T1000 (cell line): Measurements from ENCODE around the gene TTC24.
"Not testable (repeated sequence)": the region's sequence is repeated elsewhere in the genome, so short reads cannot be mapped to it uniquely, and the experiment has no call there.

Experiments used
- DNase-seq: peaks from one replicate; lab custom pipeline; 2025; ENCODE audit warnings: mixed read lengths; lab: John Stamatoyannopoulos, UW

The TTC24 gene

GRCh38 chr1:156587927-156588326 is 8.4 kb downstream of the TTC24 start:
- DNase-seq, result not testable (repeated sequence)

DNA sequence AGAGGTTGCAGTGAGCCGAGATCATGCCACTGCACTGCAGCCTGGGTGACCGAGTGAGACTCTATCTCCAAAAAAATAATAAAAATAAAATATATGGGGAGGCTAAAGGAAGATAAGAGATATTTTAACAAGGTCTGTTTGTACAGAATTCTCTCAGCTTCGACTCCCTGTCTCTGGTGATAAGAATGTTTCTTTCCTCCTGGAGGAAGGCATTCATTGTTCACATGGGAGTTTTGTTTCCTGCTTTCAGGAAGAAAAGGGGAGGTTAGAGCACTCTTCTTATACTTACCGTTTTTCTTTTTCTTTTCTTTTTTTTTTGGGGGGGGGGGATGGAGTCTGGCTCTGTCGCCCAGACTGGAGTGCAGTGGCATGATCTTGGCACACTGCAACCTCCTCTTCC is 10.0 kb downstream of the TTC24 start:
- no peak for DNase-seq

DNA sequence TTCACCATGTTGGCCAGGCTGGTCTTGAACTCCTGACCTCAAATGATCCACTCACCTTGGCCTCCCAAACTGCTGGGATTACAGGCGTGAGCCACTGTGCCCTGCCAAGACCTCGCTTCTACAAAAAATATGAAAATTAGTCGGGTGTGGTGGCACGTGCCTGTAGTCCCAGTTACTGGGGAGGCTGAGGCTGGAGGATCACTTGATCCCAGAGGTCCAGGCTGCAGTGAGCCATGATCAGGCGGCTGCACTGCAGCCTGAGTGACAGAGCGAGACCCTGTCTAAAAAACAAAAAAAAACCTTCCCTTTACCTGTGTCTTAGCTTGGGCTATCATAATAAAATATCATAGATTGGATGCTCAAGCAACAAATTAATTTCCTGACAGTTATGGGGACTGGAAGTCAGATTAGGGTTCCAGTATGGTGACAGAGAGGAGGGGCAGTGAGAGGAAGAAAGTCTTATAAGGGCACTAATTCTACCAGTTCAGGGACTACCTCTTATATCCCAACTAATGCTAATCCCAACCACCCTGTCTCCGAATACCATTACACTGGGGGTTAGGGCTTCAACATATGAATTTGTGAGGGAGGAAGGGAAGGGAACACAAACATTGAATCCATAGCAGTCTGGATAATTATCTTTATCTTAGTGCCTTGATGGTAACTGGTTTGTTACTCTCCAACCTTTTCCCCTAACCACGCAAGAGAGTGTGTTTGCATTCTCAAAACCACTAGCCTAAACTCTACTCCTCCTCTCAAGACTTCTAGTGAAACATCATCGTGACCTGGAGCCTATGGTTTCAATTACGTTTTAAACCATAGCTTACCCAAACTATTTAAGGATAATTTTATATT is 11.0 kb downstream of the TTC24 start:
- no peak for DNase-seq

DNA sequence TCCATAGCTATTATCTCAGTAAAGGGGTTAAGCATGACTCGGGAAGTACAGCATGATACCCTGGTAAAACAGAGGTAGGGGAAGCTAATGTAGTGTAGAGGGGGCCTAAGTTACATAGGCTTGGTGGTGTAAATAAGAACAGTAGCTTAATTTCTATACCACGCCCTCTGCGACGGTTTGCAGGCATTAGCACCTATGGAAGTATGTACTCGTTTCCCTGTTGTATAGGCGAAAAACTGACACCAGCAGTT is 11.6 kb downstream of the TTC24 start:
- DNase-seq, result no peak

DNA sequence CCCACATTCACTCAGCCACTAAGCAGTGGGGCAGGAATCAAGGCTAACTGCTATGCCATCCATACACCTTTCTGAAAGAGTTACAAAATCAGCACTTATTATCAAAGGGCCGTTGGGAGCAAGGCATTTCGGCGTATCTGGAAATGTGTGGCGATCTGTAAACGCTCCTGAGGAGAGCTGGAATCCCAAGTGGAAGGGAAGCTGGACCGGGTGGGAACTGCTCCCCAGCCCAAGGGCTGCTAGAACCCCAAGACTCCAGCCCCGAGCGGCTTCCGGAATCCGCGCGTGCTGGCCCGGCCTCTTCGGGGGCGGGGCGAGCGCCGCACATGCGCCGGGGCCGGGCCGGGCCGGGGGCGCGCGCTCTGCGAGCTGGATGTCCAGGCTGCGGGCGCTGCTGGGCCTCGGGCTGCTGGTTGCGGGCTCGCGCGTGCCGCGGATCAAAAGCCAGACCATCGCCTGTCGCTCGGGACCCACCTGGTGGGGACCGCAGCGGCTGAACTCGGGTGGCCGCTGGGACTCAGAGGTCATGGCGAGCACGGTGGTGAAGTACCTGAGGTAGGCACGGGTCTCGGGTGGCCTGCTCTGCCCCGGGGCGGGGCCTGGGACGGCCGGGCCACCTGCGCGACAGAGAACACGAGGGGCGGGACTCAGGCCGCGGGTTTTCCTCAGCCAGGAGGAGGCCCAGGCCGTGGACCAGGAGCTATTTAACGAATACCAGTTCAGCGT is 12.1 kb downstream of the TTC24 start, which contains the start of gene NAXE:
Gene NAXE, plus strand, starts transcription at position 345 of the 726 bp plus-strand sequence. Its CDS starts 29 bp downstream, at position 374.
- peak; percentile 28 for DNase-seq

- DNase-seq, result no peak
Observed at GRCh38 chr1:156592158-156592909, 12.8 kb downstream of the TTC24 start.

- no peak for DNase-seq
Observed at GRCh38 chr1:156592910-156593660, 13.6 kb downstream of the TTC24 start.

DNA sequence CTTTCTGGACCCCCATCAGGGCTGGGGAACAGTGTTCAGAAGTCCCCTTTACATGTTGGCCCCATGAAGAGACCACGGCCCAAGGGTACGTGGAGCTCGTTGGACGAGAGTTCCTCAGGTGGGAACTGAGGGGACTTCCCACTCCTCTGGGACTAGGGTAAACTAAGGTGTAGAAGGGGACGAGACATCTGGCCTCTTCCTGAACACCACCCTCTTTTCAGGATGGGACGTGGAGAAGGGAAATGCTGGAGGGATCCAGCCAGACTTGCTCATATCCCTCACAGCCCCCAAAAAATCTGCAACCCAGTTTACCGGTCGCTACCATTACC is 14.1 kb downstream of the TTC24 start:
- DNase-seq, result no peak

GRCh38 chr1:156594190-156594589 is 14.7 kb downstream of the TTC24 start:
- no peak for DNase-seq

- no peak for DNase-seq
Observed at GRCh38 chr1:156595016-156595415, 15.5 kb downstream of the TTC24 start.

GRCh38 chr1:156596426-156596825 is 16.9 kb downstream of the TTC24 start:
- no peak for DNase-seq

DNA sequence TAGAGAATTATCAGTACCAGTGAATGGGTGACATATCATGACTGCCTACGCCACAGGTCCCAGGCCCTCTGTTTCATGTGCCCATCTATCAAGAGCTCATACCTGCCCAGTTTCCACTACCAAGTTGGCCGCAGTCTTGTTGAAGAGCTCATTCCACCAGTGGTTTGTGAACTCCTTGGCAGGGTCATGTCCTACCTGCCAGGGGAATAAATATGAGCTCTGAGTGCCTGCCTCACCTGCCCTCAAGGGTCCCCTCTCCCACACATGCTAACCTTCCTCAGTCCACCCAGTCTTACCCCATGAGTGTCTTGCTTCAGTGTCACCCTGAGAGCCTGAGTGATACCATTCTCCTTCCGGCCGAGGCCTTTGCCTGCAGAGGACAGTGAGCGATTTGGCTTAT is 18.6 kb downstream of the TTC24 start:
- no peak for DNase-seq

- no peak for DNase-seq
Observed at GRCh38 chr1:156598731-156599432, 19.4 kb downstream of the TTC24 start.

GRCh38 chr1:156599811-156600210 is 20.3 kb downstream of the TTC24 start:
- DNase-seq, result no peak

GRCh38 chr1:156600733-156601121 is 21.2 kb downstream of the TTC24 start:
- DNase-seq, result no peak

DNA sequence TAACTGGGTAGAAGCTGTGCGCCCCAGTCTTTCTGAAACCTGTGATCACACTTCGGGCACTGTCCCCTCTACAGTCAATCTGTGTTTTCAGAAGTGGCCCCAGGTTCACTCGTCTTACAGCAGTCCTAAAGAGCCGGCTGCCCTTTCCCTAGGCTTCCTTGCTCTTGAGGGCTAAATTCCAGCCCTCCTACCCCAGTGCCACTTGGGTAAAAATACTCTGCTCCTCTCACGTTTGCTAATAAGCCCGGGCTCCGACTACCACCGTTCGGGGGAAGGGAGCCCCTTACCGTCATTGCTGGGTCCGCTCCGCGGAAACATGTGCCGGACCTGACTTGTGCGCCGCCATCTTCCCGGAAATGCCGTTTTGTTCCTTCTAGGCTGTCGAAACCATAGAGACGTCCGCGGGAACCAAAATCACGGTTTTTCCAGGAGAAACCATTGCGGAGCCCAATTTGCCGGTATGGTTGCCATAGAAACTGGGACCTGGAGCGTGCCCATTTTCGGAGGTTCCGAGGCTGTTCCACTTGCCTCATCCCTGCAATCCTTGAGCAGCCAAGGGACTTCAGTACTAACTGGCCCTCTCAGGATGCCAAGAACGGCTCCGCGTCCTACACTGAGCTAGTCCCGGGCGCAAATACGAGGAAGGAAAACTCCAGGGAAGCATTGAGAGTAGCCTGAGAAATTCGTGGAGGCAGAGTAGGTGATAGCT is 21.8 kb downstream of the TTC24 start, which contains the start of gene GPATCH4:
Gene GPATCH4, minus strand, starts transcription at position 358 of the 709 bp plus-strand sequence.
- DNase-seq, result peak; percentile 70

DNA sequence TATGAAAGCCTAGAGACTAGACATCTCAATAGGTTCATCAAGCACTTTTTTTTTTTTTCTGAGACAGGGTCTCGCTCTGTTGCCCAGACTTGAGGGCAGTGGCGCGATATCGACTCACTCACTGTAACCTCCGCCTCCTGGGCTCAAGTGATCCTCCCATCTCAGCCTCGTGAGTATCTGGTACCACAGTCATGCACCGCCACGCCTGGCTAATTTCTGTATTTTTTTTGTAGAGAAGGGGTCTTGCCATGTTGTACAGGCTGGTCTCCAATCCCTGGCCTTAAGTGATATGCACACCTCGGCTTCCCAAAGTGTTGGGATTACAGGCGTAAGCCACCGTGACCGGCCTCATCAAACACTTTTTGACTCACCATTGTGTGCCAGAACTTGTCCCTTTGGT is 22.4 kb downstream of the TTC24 start:
- no peak for DNase-seq

- no peak for DNase-seq
Observed at GRCh38 chr1:156602557-156602993, 23.1 kb downstream of the TTC24 start.

GRCh38 chr1:156607344-156607743 is 27.8 kb downstream of the TTC24 start:
- DNase-seq, result not testable (repeated sequence)

DNA sequence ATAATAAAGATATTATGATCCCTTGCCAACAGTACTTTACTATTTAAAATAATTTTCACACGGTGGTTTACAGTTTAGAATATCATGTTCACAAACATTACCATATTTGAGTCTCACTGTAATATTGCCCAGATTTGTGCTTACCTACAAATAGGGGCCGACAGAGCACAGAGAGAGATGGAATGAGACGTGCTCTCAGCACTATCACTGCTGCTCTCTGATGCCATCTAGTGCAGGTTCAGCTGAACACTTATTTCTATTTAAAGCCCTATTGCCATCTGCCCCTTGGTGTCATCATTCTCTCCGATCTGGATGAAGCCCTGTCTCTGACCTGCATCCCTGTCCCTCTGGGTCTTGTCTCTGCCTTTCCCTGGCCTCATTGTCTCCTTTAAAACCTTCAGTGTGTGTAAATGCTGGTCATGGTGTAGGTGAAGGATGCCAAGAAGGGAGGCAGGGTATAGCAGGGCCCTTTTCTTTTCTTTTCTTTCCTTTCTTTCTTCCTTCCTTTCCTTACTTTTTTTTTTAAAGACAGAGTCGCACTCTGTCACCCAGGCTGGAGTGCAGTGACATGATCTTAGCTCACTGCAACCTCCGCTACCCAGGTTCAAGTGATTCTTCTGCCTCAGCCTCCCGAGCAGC is 28.6 kb downstream of the TTC24 start:
- no peak for DNase-seq
